HepG2 (cell line): Measurements from ENCODE around the gene HNF1B. TPM values are rescaled to one million over a fixed set of nuclear protein-coding genes. Genes with fewer than 3 reads are reported as not detected.

Source experiments
- ATAC-seq: fragments of 200-7000 bp; cut with Tn5 transposase; 3 replicates; pipeline ENCODE4 v1.9.1; 2020; ENCODE audit warnings: mild to moderate bottlenecking, moderate library complexity
- BruUV-seq: library from RNA; stranded (reverse); fragments of 400-500 nt; replicated peaks from 2 replicates; lab custom pipeline; 2021; lab: Mats Ljungman, UMichigan
- CTCF ChIA-PET: fragments of 300-600 bp; formaldehyde crosslinking; extraction: SDS; loops from one replicate; lab custom pipeline; 2021; ENCODE audit warnings: low total read pairs, inconsistent platforms, low intra/inter-chr PET ratio; lab: Yijun Ruan, JAX
- POLR2A ChIA-PET: fragments of 350-600 bp; sonication (Branson Sonifier 250); formaldehyde crosslinking; loops from one replicate; lab custom pipeline; 2020; ENCODE audit warnings: antibody characterized with exemption, inconsistent platforms; lab: Yijun Ruan, JAX
- DNase-seq: peaks from one replicate; pipeline ENCODE4 v3.0.0-alpha.2; 2015; ENCODE audit warnings: low spot score
- FAIRE-seq: peaks from 3 replicates; lab custom pipeline; 2011; peaks lifted over from hg19 to GRCh38; lab: Jason Lieb, UNC
- H2AFZ ChIP-seq: one replicate; pipeline ENCODE4 v1.6.1; 2011; ENCODE audit warnings: low read length, inconsistent platforms
- H3K27ac ChIP-seq: fragments of 300-600 bp; 3 replicates; pipeline ENCODE4 v1.8.0; 2011; ENCODE audit warnings: mixed run types, mild to moderate bottlenecking, mixed read lengths, low read length, inconsistent platforms; ENCODE audit not compliant: insufficient read depth; ENCODE audit errors: extremely low read length
- H3K27me3 ChIP-seq, 2 experiments: fragments of 200-600 bp in 1 of 2; 2 replicates in 1 of 2; 3 replicates in 1 of 2; pipeline versions ENCODE4 v1.6.0 to v1.8.0; 2011; ENCODE audit warnings: low read length in 2 of 2, mild to moderate bottlenecking in 2 of 2, moderate library complexity in 2 of 2, inconsistent platforms in 1 of 2; ENCODE audit not compliant: insufficient read depth in 2 of 2, control insufficient read depth in 1 of 2
- H3K36me3 ChIP-seq, 2 experiments: fragments of 200-600 bp in 1 of 2; replicated peaks in 1 of 2; 2 replicates in 1 of 2; 3 replicates in 1 of 2; pipeline versions ENCODE4 v1.5.1 to v1.8.0; 2011; ENCODE audit warnings: low read length in 2 of 2, inconsistent platforms in 1 of 2; ENCODE audit not compliant: insufficient read depth in 2 of 2, control insufficient read depth in 1 of 2
- H3K4me1 ChIP-seq: 2 replicates; pipeline ENCODE4 v1.5.1; 2012; ENCODE audit warnings: low read length, inconsistent platforms; ENCODE audit not compliant: insufficient read depth
- H3K4me2 ChIP-seq: 2 replicates; pipeline ENCODE4 v1.6.0; 2011; ENCODE audit warnings: low read depth, low read length, inconsistent platforms
- H3K4me3 ChIP-seq, 3 experiments: fragments of 200-600 bp in 1 of 3; sonication (generic), shearing (Covaris generic) in 1 of 3; replicated peaks in 1 of 3; 2 replicates each; pipeline ENCODE4 v1.5.1; 2011 to 2016; ENCODE audit warnings: low read length in 3 of 3, inconsistent platforms in 2 of 3, low read depth in 2 of 3, mild to moderate bottlenecking in 2 of 3, control low read depth in 1 of 3, mixed read lengths in 1 of 3; ENCODE audit not compliant: insufficient read depth in 1 of 3
- H3K79me2 ChIP-seq: one replicate; pipeline ENCODE4 v1.6.1; 2011; ENCODE audit warnings: low read length, inconsistent platforms; ENCODE audit not compliant: insufficient read depth
- H3K9ac ChIP-seq: 2 replicates; pipeline ENCODE4 v1.6.0; 2011; ENCODE audit warnings: mild to moderate bottlenecking, low read depth, low read length, inconsistent platforms; ENCODE audit not compliant: insufficient read depth
- H3K9me3 ChIP-seq: 2 replicates; pipeline ENCODE4 v1.5.1; 2012; ENCODE audit warnings: mild to moderate bottlenecking, low read length
- H4K20me1 ChIP-seq: 2 replicates; pipeline ENCODE4 v1.6.0; 2011; ENCODE audit warnings: inconsistent platforms, mild to moderate bottlenecking, low read length, moderate library complexity; ENCODE audit not compliant: insufficient read depth
- ATF5 ChIP-seq: sonication (generic); formaldehyde crosslinking; IDR thresholded peaks from 2 replicates; pipeline ENCODE4 v1.4.0; 2020; ENCODE audit warnings: mild to moderate bottlenecking, low read depth, missing genetic modification reagents
- FOXK2 ChIP-seq: fragments of 450-650 bp; IDR thresholded peaks from 2 replicates; pipeline ENCODE4 v1.6.1; 2016
- HMGA1 ChIP-seq: sonication (generic); formaldehyde crosslinking; conservative IDR thresholded peaks from 2 replicates; pipeline ENCODE4 v1.4.0; 2020; ENCODE audit warnings: missing genetic modification reagents
- MAFK ChIP-seq, 2 experiments: IDR thresholded peaks in 1 of 2; conservative IDR thresholded peaks in 1 of 2; 2 replicates each; pipeline ENCODE4 v1.6.1; 2011; ENCODE audit warnings: improper control_type of control experiment in 2 of 2, low read length in 2 of 2
- PRMT3 ChIP-seq: sonication (generic); formaldehyde crosslinking; IDR thresholded peaks from 2 replicates; pipeline ENCODE4 v1.8.1; 2022; ENCODE audit warnings: low read depth, mild to moderate bottlenecking, moderate library complexity, missing genetic modification reagents, borderline replicate concordance
- RERE ChIP-seq: IDR thresholded peaks from 2 replicates; pipeline ENCODE4 v1.6.1; 2016; ENCODE audit warnings: low read depth, missing genetic modification reagents, missing compliant biosample characterization
- SETDB1 ChIP-seq: sonication (generic); formaldehyde crosslinking; IDR thresholded peaks from 2 replicates; pipeline ENCODE4 v1.5.1; 2020; ENCODE audit warnings: missing genetic modification reagents, mild to moderate bottlenecking, borderline replicate concordance
- SMARCC2 ChIP-seq: fragments of 450-650 bp; IDR thresholded peaks from 2 replicates; pipeline ENCODE4 v1.6.1; 2017; ENCODE audit warnings: antibody characterized with exemption, mild to moderate bottlenecking
- TEF ChIP-seq: sonication (generic); formaldehyde crosslinking; IDR thresholded peaks from 2 replicates; pipeline ENCODE4 v1.5.0; 2020; ENCODE audit warnings: missing genetic modification reagents
- XRCC5 ChIP-seq: fragments of 200-400 bp; formaldehyde crosslinking; optimal IDR thresholded peaks from 2 replicates; pipeline ENCODE3; 2017; ENCODE audit warnings: mild to moderate bottlenecking, low read length
- YY1 ChIP-seq: IDR thresholded peaks from 2 replicates; pipeline ENCODE4 v1.6.1; 2011; ENCODE audit warnings: low read length, low read depth, moderate library complexity, mild to moderate bottlenecking; ENCODE audit not compliant: insufficient read depth, insufficient replicate concordance
- ZFP91 ChIP-seq: sonication (generic); formaldehyde crosslinking; IDR thresholded peaks from 2 replicates; pipeline ENCODE4 v1.9.0; 2022; ENCODE audit warnings: missing genetic modification reagents, mild to moderate bottlenecking, borderline replicate concordance
- ZNF10 ChIP-seq: sonication (generic); formaldehyde crosslinking; IDR thresholded peaks from 2 replicates; pipeline ENCODE4 v1.4.0; 2020; ENCODE audit warnings: mild to moderate bottlenecking, low read depth, missing genetic modification reagents, borderline replicate concordance
- ZNF558 ChIP-seq: sonication (generic); formaldehyde crosslinking; IDR thresholded peaks from 2 replicates; pipeline ENCODE4 v1.9.0; 2022; ENCODE audit warnings: mild to moderate bottlenecking, missing genetic modification reagents, borderline replicate concordance
- ZNF619 ChIP-seq: sonication (generic); formaldehyde crosslinking; IDR thresholded peaks from 2 replicates; pipeline ENCODE4 v1.4.0; 2020; ENCODE audit warnings: mild to moderate bottlenecking, missing genetic modification reagents
- WGBS: methylation state at CpG from one replicate; pipeline ENCODE4 v1.1.6; 2017; ENCODE audit warnings: low lambda C conversion rate; 5-methylcytosine and 5-hydroxymethylcytosine counted together
- in situ Hi-C: cut with HindIII; loops from 2 replicates; pipeline ENCODE4 v1.10.0; 2017; ENCODE audit warnings: low pct_unique_long_range_greater_than_20kb; ENCODE audit not compliant: extremely low pct_ligation_motif_present
- intact Hi-C: fragments of 100-400 bp; cut with micrococcal nuclease; formaldehyde crosslinking; loops from one replicate; pipeline ENCODE4 v1.10.0; 2022; ENCODE audit not compliant: unreplicated experiment
- polyA plus RNA-seq, 8 experiments: library from polyadenylated mRNA; depleted of rRNA in 3 of 8; stranded (reverse) in 7 of 8; unstranded in 1 of 8; fragments of >200 nt; fragmentation: Illumina TruSeq in 4 of 8; extraction: Trizol in 4 of 8; gene quantifications; 2 replicates each; pipeline versions ENCODE4 v1.2.1 to v1.2.3, GENCODE V29; 2011 to 2016; ENCODE audit warnings: low read depth in 4 of 8, missing spikeins in 1 of 8, mixed read lengths in 1 of 8; ENCODE audit not compliant: insufficient read depth in 1 of 8
- total RNA-seq, 5 experiments: library from RNA; depleted of rRNA; stranded (reverse); fragments of >200 nt; fragmentation: Illumina TruSeq; extraction: Trizol; gene quantifications; 2 replicates each; pipeline ENCODE4 v1.2.3, GENCODE V29; 2016; ENCODE audit warnings: low read depth in 1 of 5

HNF1B gene
- total and polyA plus RNA-seq, 2 of the 13 experiments (the other 11 are each of a cell fraction or from before 2014, with no cell fraction given): 1.9 to 5.3 TPM

- Histone ChIP-seq H3K36me3 (peaks cover 3 to 4% of the 10 kb centered on the region in 2 experiments; a peak in 4 of 5 replicates), H3K4me1 (peaks cover 72% of the 10 kb centered on the region), H2AFZ (no peak overlapping the region), H3K4me3 (peak overlapping the region; percentile 29 to 53 (median 46); a peak in 5 of 6 replicates), H3K4me2 (peak overlapping the region; percentile 86), H3K9ac (peak overlapping the region; percentile 94), H3K27me3 (no peaks in the 10 kb centered on the region), H4K20me1 (no peaks in the 10 kb centered on the region), H3K79me2 (no peaks in the 10 kb centered on the region), H3K27ac (peak overlapping the region; percentile 99), H3K9me3 (no peaks in the 10 kb centered on the region)
- 21% methylated on average over 7 of the region's 7 CpGs for WGBS
- ATAC-seq (peak; percentile 87), FAIRE-seq (no peak), DNase-seq (peak; percentile 93)
- BruUV-seq: no TSS peak
- in situ Hi-C loops: loop anchor here (5.0 kb wide), 1 partner anchor 34 kb away; no protein-coding TSS in a partner anchor
- intact Hi-C loops: no loop called here
- ChIA-PET POLR2A (interaction anchor here (0.8 to 4.0 kb wide), 24 partner anchors 9 to 108 kb away, joined by 3 to 79 read pairs (median 8); partner anchors contain the start of genes HNF1B and SYNRG), CTCF (interaction anchor here (0.6 kb wide), 1 partner anchor 104 kb away, joined by 3 read pairs; no protein-coding TSS in a partner anchor)
- TF ChIP-seq TEF (CRISPR knock-in tag): no peak
- no peak for TF ChIP-seq FOXK2
- no peak for TF ChIP-seq SETDB1 (CRISPR knock-in tag)
- no peak for TF ChIP-seq ZNF10
- no peak for TF ChIP-seq XRCC5
- no peak for TF ChIP-seq SMARCC2
- TF ChIP-seq ZNF619 (CRISPR knock-in tag): no peak
- TF ChIP-seq HMGA1 (CRISPR knock-in tag): no peak
- no peak for TF ChIP-seq MAFK (conservative IDR thresholded peaks at IDR 0.05 in 1 of 2, IDR thresholded peaks at IDR 0.05 in 1 of 2; ENCODE audit: low read length in 2 of 2)
- peak; percentile 27 for TF ChIP-seq YY1
- no peak for TF ChIP-seq PRMT3
- no peak for TF ChIP-seq ZNF558
- TF ChIP-seq RERE (CRISPR knock-in tag): no peak
- TF ChIP-seq ZFP91 (CRISPR knock-in tag): 0 out of 2 replicates have a peak, but pooled peaks have one; percentile 28
- TF ChIP-seq ATF5 (CRISPR knock-in tag): no peak
Measured at GRCh38 chr17:37708008-37708615, 36.7 kb downstream of the HNF1B start.
